HepG2 (cell line): ENCODE measurements around the gene FAM131A. TPM values are rescaled to one million over a fixed set of nuclear protein-coding genes. Genes with fewer than 3 reads are reported as not detected.
A peak's percentile ranks its signal among the peaks of the same experiment; 100 is the strongest.

Source experiments
- AKAP8 ChIP-seq: sonication (generic); formaldehyde crosslinking; IDR thresholded peaks from 2 replicates; pipeline ENCODE4 v1.5.1; 2020; ENCODE audit warnings: mild to moderate bottlenecking, missing genetic modification reagents
- ARID2 ChIP-seq: sonication (generic); formaldehyde crosslinking; IDR thresholded peaks from 2 replicates; pipeline ENCODE4 v1.8.1; 2022; ENCODE audit warnings: mild to moderate bottlenecking, missing genetic modification reagents, borderline replicate concordance
- ARID5B ChIP-seq: IDR thresholded peaks from 2 replicates; pipeline ENCODE4 v1.4.0; 2020; ENCODE audit warnings: mild to moderate bottlenecking, missing genetic modification reagents
- CHD4 ChIP-seq: fragments of 200-600 bp; sonication (generic); IDR thresholded peaks from 2 replicates; pipeline ENCODE4 v1.7.0; 2017; ENCODE audit warnings: mild to moderate bottlenecking, low read length, borderline replicate concordance
- DNMT1 ChIP-seq: sonication (generic); formaldehyde crosslinking; IDR thresholded peaks from 2 replicates; pipeline ENCODE4 v1.5.1; 2020; ENCODE audit warnings: mild to moderate bottlenecking, missing genetic modification reagents
- HNF1B ChIP-seq: sonication (generic); formaldehyde crosslinking; IDR thresholded peaks from 2 replicates; pipeline ENCODE4 v1.5.1; 2020; ENCODE audit warnings: mild to moderate bottlenecking, moderate library complexity, missing genetic modification reagents
- HNRNPLL ChIP-seq: fragments of 200-400 bp; formaldehyde crosslinking; IDR thresholded peaks from 2 replicates; pipeline ENCODE4 v1.6.1; 2017; ENCODE audit warnings: mild to moderate bottlenecking, low read depth, low read length; ENCODE audit not compliant: poor library complexity, severe bottlenecking
- HOXA5 ChIP-seq: sonication (generic); formaldehyde crosslinking; IDR thresholded peaks from 2 replicates; pipeline ENCODE4 v1.4.0; 2020; ENCODE audit warnings: missing genetic modification reagents
- HOXA7 ChIP-seq: sonication (generic); formaldehyde crosslinking; IDR thresholded peaks from 2 replicates; pipeline ENCODE4 v1.8.1; 2022; ENCODE audit warnings: mild to moderate bottlenecking, missing genetic modification reagents, moderate library complexity
- KDM5B ChIP-seq: sonication (generic); formaldehyde crosslinking; IDR thresholded peaks from 2 replicates; pipeline ENCODE4 v1.4.0; 2020; ENCODE audit warnings: missing genetic modification reagents, mild to moderate bottlenecking, borderline replicate concordance
- MAF1 ChIP-seq: sonication (generic); formaldehyde crosslinking; IDR thresholded peaks from 2 replicates; pipeline ENCODE4 v1.5.0; 2020; ENCODE audit warnings: missing genetic modification reagents, borderline replicate concordance
- MAX ChIP-seq: IDR thresholded peaks from 2 replicates; pipeline ENCODE4 v1.6.1; 2012; ENCODE audit warnings: inconsistent platforms
- NRL ChIP-seq: sonication (generic); formaldehyde crosslinking; IDR thresholded peaks from 2 replicates; pipeline ENCODE4 v1.5.0; 2020; ENCODE audit warnings: missing genetic modification reagents, mild to moderate bottlenecking, moderate library complexity, borderline replicate concordance
- REPIN1 ChIP-seq: sonication (generic); formaldehyde crosslinking; IDR thresholded peaks from 2 replicates; pipeline ENCODE4 v1.8.0; 2022; ENCODE audit warnings: missing genetic modification reagents, low read depth, mild to moderate bottlenecking, borderline replicate concordance
- THAP7 ChIP-seq: sonication (generic); formaldehyde crosslinking; IDR thresholded peaks from 2 replicates; pipeline ENCODE4 v1.8.1; 2023; ENCODE audit warnings: mild to moderate bottlenecking, missing genetic modification reagents
- ZFY ChIP-seq: sonication (generic); formaldehyde crosslinking; IDR thresholded peaks from 2 replicates; pipeline ENCODE4 v1.4.0; 2020; ENCODE audit warnings: missing genetic modification reagents
- ZIK1 ChIP-seq: sonication (generic); formaldehyde crosslinking; IDR thresholded peaks from 2 replicates; pipeline ENCODE4 v1.5.0; 2020; ENCODE audit warnings: mild to moderate bottlenecking, low read depth, missing genetic modification reagents, borderline replicate concordance
- ZNF138 ChIP-seq: sonication (generic); formaldehyde crosslinking; IDR thresholded peaks from 2 replicates; pipeline ENCODE4 v1.5.0; 2020; ENCODE audit warnings: mild to moderate bottlenecking, low read depth, missing genetic modification reagents
- ZNF432 ChIP-seq: sonication (generic); formaldehyde crosslinking; IDR thresholded peaks from 2 replicates; pipeline ENCODE4 v1.5.0; 2020; ENCODE audit warnings: missing genetic modification reagents, mild to moderate bottlenecking, borderline replicate concordance
- polyA plus RNA-seq, 8 experiments: library from polyadenylated mRNA; depleted of rRNA in 3 of 8; stranded (reverse) in 7 of 8; unstranded in 1 of 8; fragments of >200 nt; fragmentation: Illumina TruSeq in 4 of 8; extraction: Trizol in 4 of 8; gene quantifications; 2 replicates each; pipeline versions ENCODE4 v1.2.1 to v1.2.3, GENCODE V29; 2011 to 2016; ENCODE audit warnings: low read depth in 4 of 8, missing spikeins in 1 of 8, mixed read lengths in 1 of 8; ENCODE audit not compliant: insufficient read depth in 1 of 8
- total RNA-seq, 5 experiments: library from RNA; depleted of rRNA; stranded (reverse); fragments of >200 nt; fragmentation: Illumina TruSeq; extraction: Trizol; gene quantifications; 2 replicates each; pipeline ENCODE4 v1.2.3, GENCODE V29; 2016; ENCODE audit warnings: low read depth in 1 of 5

The FAM131A gene
- total and polyA plus RNA-seq, 2 of the 13 experiments (the other 11 are each of a cell fraction or from before 2014, with no cell fraction given) = 9.2 to 9.3 TPM

- TF ChIP-seq MAX (peak; percentile 14; the same call in 1 of the 2 replicates), ZIK1 (CRISPR knock-in tag) (peak; percentile 67; the same call in 1 of the 2 replicates), CHD4 (no peak), ARID5B (CRISPR knock-in tag) (no peak; the same call in 1 of the 2 replicates), DNMT1 (CRISPR knock-in tag) (no peak), AKAP8 (peak; percentile 98), ARID2 (no peak), ZNF432 (CRISPR knock-in tag) (no peak), NRL (CRISPR knock-in tag) (no peak; the same call in none of the 2 replicates), KDM5B (CRISPR knock-in tag) (peak; percentile 40), MAF1 (CRISPR knock-in tag) (no peak), ZFY (peak; percentile 66), HNRNPLL (peak; percentile 51), HOXA5 (CRISPR knock-in tag) (no peak), ZNF138 (CRISPR knock-in tag) (0 out of 2 replicates have a peak, but pooled peaks have one; percentile 77), HOXA7 (CRISPR knock-in tag) (no peak), REPIN1 (CRISPR knock-in tag) (peak; percentile 26; the same call in 1 of the 2 replicates), THAP7 (CRISPR knock-in tag) (peak; percentile 89; the same call in 1 of the 2 replicates), HNF1B (no peak)
Measured at GRCh38 chr3:184335661-184336546, 1.5 kb upstream of the FAM131A start (continued).
